GM19351 (cell line): Measurements from ENCODE around the gene NUCB2.

Experiments
- ATAC-seq: cut with Tn5 transposase; IDR thresholded peaks from one replicate; pipeline ENCODE4 v1.9.1; 2021; ENCODE audit warnings: mild to moderate bottlenecking, moderate library complexity; ENCODE audit not compliant: unreplicated experiment

Gene NUCB2

DNA sequence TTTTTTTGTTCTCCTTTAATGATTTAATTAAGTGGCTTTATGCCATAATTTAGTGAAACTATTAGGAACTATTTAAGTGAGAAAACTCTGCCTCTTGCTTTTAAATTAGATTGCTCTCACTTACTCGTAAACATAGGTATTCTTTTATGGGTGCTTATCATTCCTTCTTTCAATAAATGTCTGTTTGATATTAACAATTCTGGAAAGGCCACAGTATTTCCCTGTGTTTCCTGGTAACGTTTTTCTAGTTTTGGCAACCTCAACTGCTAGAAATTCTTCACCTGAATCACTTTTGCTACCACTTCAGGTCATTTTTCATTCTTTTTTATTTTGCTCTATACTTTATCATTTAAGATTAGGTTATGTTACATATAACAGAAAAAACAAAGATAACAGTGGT lies 55.1 kb downstream of the NUCB2 start:
- ATAC-seq = no peak

DNA sequence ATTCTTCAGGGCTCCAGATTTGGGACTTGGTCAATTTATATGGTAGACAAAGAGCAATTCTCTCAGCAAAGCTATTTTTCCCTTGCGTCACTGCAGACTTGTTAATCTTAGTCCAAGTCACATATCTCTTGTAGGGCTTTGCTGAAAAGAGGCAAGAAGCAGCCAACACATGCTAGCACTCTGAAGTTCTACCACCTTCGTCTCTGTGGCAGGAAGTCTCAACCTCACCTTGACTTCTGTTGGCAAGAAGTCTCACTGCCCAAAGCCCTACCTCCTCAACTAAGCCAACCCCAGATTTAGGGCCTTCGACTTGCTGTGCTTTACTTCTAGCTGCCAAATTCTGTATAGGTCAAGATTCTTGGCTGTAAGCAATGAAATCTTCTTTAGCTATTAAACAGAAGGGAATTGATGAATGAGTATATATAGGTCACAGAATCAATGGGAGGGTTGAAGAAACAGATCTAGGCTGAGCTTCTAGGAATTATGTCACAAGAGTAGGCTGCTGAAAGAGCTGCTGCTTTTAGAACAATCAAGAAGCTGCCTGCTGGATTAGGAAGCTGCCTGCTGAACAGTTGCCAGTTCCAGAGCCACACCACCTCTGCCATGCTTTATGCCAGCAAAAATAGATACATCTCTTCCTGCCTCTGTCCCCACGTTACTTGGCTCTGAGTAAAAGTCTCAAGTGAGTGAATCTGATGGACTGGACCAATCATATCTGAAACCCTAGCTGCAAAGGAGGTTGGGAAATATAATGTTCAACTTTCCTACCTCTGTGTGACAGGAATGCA lies 57.5 kb downstream of the NUCB2 start:
- ATAC-seq = no peak

DNA sequence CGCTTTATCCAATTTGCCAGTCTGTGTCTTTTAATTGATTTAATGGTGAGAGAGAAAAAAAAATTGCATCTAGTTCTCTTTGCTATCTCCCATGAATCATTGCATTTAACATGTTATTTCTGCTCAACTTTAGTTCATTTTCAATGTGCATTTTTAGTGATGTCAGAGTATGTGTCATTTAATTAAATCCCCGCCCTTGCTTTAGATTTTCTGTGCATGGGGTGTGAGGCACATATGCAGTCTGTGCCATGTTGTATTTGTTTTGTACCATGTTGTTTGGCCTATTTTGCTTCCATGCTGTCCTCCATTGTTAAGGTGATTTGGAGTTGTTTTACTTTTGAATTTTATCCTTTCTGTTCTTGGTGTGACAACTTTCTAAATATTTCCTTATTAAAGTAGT lies 66.7 kb downstream of the NUCB2 start:
- ATAC-seq = no peak

DNA sequence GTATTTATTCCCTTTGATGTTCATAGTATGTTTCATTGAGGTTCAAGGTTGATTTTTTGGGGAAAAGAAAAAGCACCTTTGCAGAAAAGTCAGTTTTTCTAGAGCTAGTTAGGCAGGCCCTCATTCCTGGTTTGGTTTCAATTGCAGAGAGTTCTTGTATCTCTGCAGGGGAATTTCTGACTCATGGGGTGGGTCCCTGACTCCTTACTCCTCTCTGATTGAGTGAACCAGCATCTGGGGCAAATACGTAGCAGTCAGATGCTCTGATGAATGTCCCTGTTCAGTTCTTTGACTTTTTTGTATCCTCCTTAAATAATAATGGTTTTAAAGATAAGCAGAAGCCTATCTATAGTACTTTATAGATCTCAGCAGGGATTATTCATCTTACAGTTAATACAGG lies 67.4 kb downstream of the NUCB2 start:
- ATAC-seq = no peak

DNA sequence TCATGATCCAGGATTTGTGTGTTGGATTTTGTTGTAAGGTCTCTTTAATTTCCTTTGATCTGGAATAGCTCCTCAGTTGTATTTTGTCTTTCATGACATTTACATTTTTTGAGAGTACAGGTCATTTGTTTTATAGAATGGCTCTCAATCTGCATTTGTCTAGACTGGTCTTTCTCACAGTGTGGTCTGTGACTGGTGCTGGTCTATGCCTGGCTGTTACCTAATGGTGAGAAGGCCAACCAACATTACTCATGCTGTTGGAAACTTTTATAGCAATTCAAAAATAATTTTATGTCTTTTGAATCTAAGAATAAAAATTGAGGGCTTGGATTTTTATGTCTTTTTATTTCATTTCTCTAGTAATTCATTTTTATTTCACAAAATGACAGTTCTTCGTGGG lies 71.1 kb downstream of the NUCB2 start:
- ATAC-seq = no peak

DNA sequence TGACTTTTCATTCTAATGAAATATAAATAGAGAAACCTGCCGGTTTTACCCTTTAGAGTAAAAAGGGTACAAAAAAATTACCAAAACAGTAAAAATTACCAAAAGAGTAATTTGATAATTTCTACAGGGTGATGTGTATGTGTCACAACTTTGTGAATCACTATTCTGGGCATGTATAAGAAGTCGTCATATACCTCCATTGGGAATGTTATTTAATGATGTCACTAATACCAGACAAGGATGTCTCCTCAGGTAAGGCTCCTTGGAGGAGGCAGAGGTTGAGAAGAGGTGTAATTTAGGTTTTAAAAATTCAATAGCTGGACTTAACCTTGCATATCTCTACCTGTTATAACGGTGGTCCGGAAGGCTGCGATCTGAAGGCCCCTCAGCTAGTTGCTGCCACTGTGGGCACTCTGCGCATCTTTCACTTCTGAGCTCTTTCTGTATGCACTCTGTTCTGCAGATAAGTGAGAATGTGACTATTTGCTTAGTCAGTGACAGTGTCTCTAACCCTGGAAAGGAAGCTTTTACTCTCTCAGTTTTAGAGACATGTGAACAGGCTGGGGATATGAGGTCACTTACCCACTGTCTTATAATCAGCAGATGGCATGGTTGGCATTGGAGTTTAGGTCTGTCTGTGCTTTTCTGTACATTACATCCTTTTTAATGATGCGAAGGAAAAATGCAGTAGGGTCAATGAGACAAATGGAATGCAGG lies 74.1 kb downstream of the NUCB2 start:
- ATAC-seq = no peak

DNA sequence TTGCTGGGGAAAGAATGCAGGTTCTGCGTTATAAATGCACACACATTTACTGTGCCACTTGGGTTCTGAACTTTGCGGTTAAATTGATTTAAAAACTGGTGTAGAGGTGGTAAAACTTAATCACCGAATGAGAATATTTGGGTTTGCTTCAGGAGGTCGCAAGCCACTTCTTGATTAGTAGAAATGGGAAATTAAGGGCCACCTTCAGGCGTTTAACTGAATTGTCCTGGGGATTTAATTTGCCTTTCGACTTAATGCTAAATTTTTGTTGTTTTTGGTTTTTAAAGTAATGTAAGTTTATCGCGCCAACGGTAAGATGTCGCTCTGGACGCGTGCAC lies 74.6 kb downstream of the NUCB2 start:
- no peak for ATAC-seq

DNA sequence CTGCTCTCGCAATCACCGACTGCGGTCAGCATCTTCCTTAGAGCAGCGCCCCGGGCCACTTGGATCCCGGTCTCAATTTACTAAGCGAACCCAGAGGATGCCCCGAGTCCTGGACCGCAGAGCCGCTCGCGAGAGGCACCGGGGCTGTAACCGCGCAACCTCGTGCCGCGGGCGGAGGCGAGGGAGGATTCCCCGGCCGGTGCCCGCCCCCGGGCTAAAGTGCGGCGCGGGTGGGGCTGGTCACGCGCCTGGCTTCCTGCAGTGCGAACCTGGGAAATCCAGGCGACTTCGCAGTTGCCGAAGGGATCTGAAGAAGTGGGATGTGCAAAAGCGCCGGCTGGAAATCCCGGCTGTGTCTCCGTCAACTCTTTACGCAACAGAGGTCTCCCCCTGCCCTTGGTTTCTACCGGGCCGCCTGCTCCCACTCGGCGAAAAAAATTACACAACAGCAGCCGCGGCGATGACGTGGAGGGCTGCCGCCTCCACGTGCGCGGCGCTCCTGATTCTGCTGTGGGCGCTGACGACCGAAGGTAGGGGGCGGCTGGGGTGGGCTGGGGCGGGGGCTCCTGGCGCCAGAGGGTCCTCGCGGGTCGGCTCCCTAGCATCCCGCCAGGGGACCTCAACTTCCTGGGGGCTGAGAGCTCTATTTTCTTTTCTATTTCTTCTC lies 75.1 kb downstream of the NUCB2 start, which contains the start of gene NCR3LG1:
Gene NCR3LG1 (plus strand): TSS at position 291 of the 667 bp plus-strand sequence. CDS start 170 bp downstream, at position 461.
- no peak for ATAC-seq

DNA sequence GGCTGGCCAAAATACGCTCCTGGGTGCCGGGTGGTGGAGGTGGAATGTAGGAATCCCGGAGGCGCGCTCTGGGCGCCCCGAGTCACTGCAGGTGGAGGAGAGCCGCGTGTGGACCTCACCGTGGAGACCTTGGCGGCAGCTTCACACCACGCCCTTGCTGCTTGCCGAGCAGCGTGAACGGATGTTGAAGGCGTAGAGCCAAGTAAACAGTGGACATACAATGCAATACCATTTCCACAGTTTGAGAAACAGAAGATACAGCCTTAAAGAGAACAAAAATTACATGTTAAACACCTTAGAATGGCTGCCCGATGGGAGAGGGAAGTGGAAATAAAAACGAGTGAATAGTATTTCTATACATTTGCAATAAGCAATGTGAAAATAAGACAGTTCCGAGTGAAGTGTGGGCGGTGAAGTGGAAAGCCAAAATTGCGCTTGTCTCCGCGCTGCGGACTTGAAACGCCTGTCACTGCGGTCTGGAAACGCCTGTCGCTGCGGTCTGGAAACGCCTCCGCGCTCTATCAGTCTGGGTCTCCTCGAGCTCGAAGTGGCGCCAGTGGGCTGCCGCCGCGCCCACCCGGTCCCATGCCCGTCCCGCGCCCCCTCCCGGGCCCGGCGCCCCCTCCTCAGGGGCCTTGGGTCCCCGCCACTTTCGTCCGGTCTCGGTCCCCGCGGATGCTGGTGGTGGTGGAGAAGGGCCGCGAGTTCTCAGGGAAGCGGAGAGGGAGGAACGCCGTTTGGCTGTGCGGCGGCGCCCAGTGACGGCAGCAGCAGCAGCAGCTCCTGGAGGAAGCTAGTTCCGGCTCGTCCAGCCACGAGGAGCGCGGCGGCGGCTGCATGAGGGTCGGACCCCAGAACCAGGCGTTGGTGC lies 76.6 kb downstream of the NUCB2 start:
- ATAC-seq = peak; percentile 49

DNA sequence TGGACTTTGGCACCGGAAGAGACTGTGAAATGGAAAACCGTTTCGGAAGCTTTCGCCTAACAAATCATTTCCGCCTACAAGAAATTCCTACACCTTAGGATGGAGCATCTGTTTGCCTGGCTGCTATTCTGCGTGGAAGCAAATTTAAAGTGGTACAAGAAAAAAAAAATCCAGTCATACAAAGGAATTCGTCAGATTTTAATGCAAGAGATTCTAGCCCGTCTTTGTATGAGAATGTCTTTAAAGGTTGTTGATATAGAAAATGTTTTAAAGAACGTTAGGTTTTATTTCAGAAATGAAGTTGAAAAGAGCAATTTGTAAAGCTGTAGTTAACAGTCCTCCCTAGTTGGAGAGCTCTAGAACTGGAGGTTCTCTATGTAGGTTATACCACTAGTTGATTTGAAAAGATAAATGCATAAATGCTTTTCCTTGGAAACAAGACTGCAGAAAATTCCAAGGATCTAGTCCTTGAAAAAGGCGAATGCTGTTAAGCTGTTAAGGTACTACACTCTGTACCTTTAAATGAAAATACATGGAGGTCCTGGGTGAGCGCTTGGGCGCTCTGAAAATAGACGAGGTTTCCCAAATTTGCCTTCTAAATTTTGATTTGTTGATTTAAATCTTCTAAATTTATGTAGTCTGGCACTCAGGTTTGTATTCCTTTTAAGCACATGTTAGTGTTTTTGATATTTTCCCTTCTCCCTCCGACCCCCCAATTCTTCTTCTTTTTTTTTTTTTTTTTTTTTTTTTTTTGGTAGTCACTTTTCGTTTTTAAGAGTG lies 77.5 kb downstream of the NUCB2 start:
- no peak for ATAC-seq

DNA sequence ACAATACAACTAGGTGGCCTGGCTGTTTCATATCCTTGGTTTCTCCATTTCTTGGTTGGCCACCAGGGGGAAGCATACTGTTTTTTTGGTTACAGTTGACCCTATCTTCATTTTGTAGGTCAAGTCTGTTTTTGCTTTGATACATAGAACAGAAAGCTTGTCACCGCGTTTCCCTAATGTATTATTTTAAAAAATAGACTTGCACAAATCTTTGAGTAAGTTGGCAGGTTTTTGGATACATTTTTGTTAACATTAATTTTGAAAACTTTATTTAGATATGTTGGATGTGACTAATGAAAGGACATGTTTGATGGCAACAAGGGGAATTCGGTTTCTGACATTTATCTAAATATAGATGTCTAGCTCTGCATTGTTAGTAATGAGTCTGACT lies 78.1 kb downstream of the NUCB2 start:
- ATAC-seq = peak; percentile 47

DNA sequence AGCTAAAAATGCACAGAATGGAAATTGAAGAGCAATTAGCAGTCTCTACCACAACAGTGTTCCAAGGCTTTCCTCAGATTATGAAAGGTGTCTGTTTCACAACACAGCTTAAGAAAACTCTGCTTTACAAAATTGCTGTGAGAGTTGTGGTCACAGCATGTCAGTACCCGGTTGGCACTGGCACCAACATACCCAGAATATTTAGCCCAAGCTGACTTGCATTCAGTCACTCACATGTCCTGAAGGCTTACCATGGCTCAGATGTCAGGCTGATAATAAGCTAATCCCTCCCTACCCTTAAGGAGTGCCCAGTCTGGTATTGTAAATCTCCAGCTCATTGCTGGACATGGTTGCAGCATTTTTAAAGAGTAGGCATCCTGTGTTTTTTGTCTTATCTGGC lies 90.0 kb downstream of the NUCB2 start:
- no peak for ATAC-seq

DNA sequence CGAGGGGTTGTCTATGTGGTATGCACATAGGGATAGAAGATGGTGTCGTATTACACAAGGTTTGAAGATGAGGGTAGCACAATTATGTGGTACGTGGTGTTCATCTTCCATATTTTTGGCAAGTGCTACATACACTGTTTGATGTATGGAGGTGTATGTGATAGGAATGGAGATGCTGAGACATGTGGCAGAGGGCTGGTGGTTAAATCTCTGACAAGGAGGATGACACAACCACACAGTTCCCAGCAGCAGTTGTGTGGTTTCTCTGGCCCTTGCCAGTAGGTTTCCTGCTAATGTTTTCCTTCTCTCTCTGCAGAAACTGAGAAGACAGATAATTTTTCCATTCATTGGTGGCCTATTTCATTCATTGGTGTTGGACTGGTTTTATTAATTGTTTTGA lies 92.0 kb downstream of the NUCB2 start:
- ATAC-seq = no peak

DNA sequence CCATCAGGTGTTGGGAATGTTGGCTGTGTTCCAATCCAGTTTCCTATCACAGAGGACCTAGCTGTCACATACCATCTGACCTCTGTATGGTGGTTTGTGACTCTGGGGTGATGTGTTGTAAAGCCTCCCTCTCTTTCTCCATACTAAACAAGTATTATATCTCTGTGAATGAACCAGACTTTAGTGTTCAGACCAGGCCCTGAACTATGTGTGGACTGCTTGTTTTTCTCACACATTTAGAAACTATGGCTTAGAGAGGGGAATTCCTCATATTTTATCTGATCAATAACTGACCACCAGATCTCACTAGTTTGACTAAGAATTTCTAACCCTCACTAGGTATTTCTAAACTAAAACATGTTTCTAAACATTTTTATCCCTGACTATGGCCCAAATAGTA lies 92.6 kb downstream of the NUCB2 start:
- ATAC-seq = peak; percentile 53

DNA sequence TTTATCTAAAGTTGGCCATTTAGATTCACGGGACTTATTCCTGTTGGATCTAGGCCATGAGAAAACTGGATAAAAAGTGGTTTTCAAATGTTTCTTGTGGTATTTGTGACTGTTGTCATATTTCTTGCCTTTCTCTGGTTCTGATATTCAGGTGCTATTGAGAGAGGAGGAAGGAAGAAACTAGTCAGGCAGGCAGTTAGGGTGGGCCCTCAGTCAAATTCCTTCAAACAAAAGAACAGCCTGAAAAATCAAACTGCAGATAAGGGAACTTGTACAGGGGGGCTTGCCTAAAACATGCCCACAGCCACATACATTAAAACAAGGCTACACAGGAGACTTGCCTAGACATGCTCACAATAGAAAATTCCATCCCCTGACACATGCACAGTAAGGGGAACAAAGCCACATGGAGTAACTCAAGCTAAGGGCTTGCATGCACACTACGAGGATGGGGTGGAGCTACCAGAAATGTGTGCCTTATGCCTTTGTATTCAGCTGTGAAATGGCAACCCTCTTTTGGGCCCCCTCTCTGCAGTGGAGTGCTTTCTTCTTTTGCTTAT lies 93.2 kb downstream of the NUCB2 start:
- ATAC-seq = no peak

DNA sequence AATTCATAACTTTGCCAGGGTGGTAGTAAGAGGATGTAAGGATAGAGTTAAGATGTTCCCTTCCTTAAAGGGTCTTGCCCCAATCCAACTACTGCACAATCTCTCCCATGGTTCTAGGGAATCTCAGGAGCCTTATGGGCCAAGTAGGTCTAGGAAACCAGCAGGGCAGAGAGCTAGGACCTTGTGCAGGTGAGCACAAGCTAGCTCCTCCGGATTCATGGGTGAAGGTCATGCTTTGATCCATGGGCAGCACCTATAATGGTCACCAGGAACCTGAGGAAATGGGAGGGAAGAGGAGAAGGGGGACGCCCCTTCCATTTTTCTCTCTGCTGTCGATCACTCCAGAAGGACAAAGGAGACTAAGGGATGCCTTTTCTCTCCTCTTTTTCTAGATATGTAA lies 95.1 kb downstream of the NUCB2 start:
- no peak for ATAC-seq

DNA sequence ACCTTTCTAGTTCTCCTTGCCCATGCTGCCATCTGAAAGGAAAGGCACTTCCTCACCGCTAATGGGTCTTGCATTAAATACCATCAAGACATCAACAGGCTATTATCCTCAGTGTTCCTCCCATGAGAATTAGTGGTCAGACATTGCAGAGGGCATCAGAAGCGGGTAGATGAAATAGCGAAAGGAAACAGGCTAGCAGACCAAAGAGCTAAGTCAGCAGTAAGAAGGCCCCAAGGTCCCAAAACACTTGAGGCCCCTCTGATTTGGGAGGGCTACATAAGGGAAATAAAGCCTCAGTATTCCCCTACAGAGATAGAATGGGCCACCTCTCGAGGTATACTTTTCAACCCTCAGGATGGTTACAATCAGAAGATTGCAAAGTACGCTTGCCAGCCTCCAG lies 99.0 kb downstream of the NUCB2 start:
- no peak for ATAC-seq

DNA sequence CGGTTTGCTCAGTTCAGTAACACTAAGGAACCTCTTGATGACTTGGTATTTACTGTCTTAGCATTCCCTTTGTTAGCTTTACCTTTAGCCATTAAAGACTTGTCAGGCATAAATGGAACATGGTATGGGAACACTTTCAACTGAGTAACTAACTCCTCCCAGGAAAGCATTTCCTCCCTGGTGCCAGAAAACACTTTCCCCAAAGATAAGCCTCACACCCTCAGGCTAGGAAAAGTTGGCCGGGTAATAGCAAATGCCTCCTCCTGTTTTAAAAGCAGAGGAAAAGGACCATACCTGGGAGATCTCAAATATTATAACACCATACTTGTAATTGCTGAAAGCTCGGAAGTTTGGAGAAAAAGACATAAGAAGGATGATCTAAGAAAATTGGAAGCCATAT lies 100.0 kb downstream of the NUCB2 start:
- no peak for ATAC-seq

DNA sequence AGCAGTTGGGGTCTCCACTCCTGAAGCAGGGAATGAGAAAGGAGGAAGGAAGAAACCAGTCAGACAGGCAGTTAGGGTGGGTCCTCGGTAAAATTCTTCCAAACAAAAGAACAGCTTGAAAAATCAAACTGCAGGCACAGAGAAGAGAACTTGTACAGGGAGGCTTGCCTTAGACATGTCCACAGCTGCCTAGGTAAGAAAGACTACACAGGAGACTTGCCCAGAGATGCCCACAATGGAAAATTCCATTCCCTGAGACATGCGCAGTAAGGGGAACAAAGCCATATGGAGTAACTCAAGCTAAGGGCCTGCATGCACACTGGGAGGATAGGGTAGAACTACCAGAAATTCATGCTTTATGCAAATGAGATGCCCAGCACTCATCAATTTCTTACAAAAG lies 102.1 kb downstream of the NUCB2 start:
- ATAC-seq = no peak
